ENCODE results near the gene NYAP1. TPM values are rescaled to one million over a fixed set of nuclear protein-coding genes. Genes with fewer than 3 reads are reported as not detected.
"Not testable (repeated sequence)": the region's sequence is repeated elsewhere in the genome, so short reads cannot be mapped to it uniquely, and the experiment has no call there.

Gene NYAP1
- total RNA-seq, 2 experiments from 2014 or later: 0.66 to 0.75 TPM

GRCh38 chr7:100439244-100439643 lies 44.5 kb upstream of the NYAP1 start:
- H3K27ac ChIP-seq (ENCODE audit: low read depth in 1 of 2, low read length in 2 of 2); CTCF ChIA-PET; H3K27me3 ChIP-seq (ENCODE audit: control insufficient read depth in 1 of 2, insufficient read depth in 2 of 2, low read length in 2 of 2); H3K4me3 ChIP-seq (ENCODE audit: low read length); H3K9me3 Mint-ChIP-seq; DNase-seq; H3K27ac Mint-ChIP-seq; H3K36me3 ChIP-seq (ENCODE audit: insufficient read depth, low read length); H3K4me3 Mint-ChIP-seq; H3K9me3 ChIP-seq (ENCODE audit: control insufficient read depth in 1 of 2, insufficient read depth in 1 of 2, low read length in 2 of 2); ATAC-seq (ENCODE audit: poor library complexity); H3K27me3 Mint-ChIP-seq: not testable (repeated sequence)
- intact Hi-C loops (cut with DNase I, micrococcal nuclease): loop anchor here in 1 of 2 experiments (5.0 to 10.0 kb wide), 2 partner anchors 233 to 816 kb away; partner anchors contain the start of gene GNB2
- POLR2A ChIA-PET: interaction anchor here (1.5 to 6.0 kb wide), 2 partner anchors 10 to 147 kb away, joined by 4 to 84 read pairs; partner anchors contain the start of genes FBXO24, LRCH4, MEPCE and ZCWPW1
- H3K4me1 ChIP-seq (ENCODE audit: insufficient read depth, low read length): peaks cover 24% of the 10 kb centered on the region
- H3K4me1 Mint-ChIP-seq (ENCODE audit: low read depth): peaks cover 19% of the 10 kb centered on the region
- H3K36me3 Mint-ChIP-seq (ENCODE audit: low read depth): peaks cover 19% of the 10 kb centered on the region

DNA sequence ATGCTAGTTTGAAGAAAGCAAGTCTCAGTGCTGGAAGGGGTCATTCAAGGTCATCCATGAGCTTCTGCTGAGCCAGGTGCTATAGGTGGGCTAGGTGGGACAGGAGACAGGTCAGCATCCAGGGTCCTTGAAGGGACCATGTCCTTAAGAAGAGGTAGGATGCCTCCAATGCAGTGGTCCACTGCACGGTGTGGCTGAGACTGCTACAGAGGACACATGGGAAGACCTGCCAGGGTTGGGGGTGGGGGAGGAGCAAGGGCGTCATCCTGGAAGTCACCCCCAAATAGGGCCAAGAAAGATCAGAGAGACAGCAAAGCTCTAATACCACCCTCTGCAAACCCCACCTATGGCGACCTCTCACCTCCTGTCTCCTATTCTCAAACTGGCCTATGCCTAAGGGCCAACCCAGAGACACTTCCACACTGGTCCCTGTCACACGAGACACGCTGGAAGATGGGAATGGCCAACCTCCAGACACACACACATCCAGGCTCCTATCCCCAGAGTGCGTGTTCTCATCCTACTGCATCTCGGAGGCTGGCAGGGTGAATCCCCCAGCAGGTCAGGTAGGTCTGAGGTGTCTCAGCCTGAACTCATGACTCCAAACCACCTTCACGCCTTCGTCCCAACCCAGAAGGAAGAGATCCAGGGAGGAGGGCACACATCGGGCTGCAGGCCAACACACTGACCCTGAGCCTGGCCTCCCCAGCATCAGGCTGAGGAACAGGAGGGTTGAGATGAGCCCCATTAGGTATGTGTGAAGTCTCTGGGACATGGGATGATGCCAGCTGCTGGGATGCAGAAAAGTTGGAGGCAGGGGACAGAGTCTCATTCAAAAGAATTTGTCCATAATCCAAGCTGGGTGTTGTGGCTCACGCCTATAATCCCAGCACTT lies 41.8 kb upstream of the NYAP1 start:
- Histone ChIP-seq H3K36me3 (ENCODE audit: insufficient read depth, low read length) (no peaks in the 10 kb centered on the region), H3K4me3 (ENCODE audit: low read length) (no peak overlapping the region), H3K27me3 (ENCODE audit: control insufficient read depth in 1 of 2, insufficient read depth in 2 of 2, low read length in 2 of 2) (no peaks in the 10 kb centered on the region), H3K9me3 (ENCODE audit: control insufficient read depth in 1 of 2, insufficient read depth in 1 of 2, low read length in 2 of 2) (no peaks in the 10 kb centered on the region), H3K4me1 (ENCODE audit: insufficient read depth, low read length) (peaks cover 21% of the 10 kb centered on the region), H3K27ac (ENCODE audit: low read depth in 1 of 2, low read length in 2 of 2) (no peak overlapping the region)
- peaks cover 6% of the 10 kb centered on the region for H3K4me1 Mint-ChIP-seq (ENCODE audit: low read depth)
- ATAC-seq (ENCODE audit: poor library complexity) (no peak), DNase-seq (peak in 1 of 14 experiments; percentile 27)
- intact Hi-C loops (cut with DNase I, micrococcal nuclease): no loop called here
- no peak overlapping the region for H3K27ac Mint-ChIP-seq
- no peaks in the 10 kb centered on the region for H3K27me3 Mint-ChIP-seq
- H3K36me3 Mint-ChIP-seq (ENCODE audit: low read depth): no peaks in the 10 kb centered on the region
- H3K9me3 Mint-ChIP-seq: no peaks in the 10 kb centered on the region
- no peak for TF ChIP-seq CTCF (IDR thresholded peaks at IDR 0.05)
- H3K4me3 Mint-ChIP-seq: no peak overlapping the region
- ChIA-PET POLR2A (interaction anchor here (1.2 to 6.0 kb wide), 2 partner anchors 12 to 143 kb away, joined by 3 to 84 read pairs; partner anchors contain the start of genes MEPCE and ZCWPW1), CTCF (no interaction called here)

DNA sequence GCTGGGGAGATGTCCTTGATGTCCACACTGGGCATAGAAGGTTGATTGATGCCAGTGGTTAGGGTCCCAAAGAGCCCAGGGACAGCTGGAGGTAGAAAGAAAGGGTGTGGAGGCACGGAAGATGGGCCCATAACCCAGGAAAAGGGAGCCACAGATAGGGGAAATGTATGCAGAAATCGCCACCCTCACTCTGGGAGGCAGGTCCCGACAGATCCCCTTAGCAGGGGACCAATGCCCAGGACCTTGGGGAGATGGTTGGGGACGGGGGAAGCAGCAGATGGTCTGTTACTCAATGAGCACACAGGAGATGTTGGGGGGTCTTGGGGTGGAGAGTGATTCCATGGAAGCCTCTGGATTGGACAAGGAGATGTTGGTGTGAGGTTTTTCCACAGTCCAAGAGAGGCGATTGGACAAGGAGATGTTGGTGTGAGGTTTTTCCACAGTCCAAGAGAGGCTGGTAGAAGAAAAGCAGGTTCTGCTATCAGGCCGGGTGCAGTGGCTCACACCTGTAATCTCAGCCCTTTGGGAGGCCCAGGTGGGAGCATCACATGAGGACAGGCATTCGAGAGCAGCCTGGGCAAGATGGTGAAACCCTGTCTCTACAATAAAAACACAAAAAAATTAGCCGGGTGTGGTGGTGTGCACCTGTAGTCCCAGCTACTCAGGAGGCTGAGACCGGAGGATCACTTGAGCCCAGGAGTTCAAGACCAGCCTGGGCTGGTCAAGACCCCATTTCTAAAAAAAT lies 40.5 kb upstream of the NYAP1 start:
- intact Hi-C loops (cut with DNase I, micrococcal nuclease): no loop called here
- Mint-ChIP-seq H3K27ac (no peak overlapping the region), H3K4me1 (ENCODE audit: low read depth) (peaks cover 6% of the 10 kb centered on the region), H3K9me3 (no peaks in the 10 kb centered on the region), H3K4me3 (no peak overlapping the region), H3K36me3 (ENCODE audit: low read depth) (no peaks in the 10 kb centered on the region), H3K27me3 (no peaks in the 10 kb centered on the region)
- ChIA-PET CTCF (interaction anchor here (0.5 kb wide), 1 partner anchor 117 kb away, joined by 4 read pairs; no protein-coding TSS in a partner anchor), POLR2A (interaction anchor here (0.7 to 2.8 kb wide), 2 partner anchors 15 to 105 kb away, joined by 3 to 10 read pairs; partner anchors contain the start of gene ZCWPW1)
- no peak for ATAC-seq (ENCODE audit: poor library complexity)
- Histone ChIP-seq H3K9me3 (ENCODE audit: control insufficient read depth in 1 of 2, insufficient read depth in 1 of 2, low read length in 2 of 2) (no peaks in the 10 kb centered on the region), H3K4me3 (ENCODE audit: low read length) (no peak overlapping the region), H3K27me3 (ENCODE audit: control insufficient read depth in 1 of 2, insufficient read depth in 2 of 2, low read length in 2 of 2) (no peaks in the 10 kb centered on the region), H3K27ac (ENCODE audit: low read depth in 1 of 2, low read length in 2 of 2) (no peak overlapping the region), H3K4me1 (ENCODE audit: insufficient read depth, low read length) (peaks cover 16% of the 10 kb centered on the region), H3K36me3 (ENCODE audit: insufficient read depth, low read length) (no peaks in the 10 kb centered on the region)
- DNase-seq: peak in 1 of 14 experiments; percentile 23
- no peak for TF ChIP-seq CTCF (IDR thresholded peaks at IDR 0.05)

Data from CD4-positive, alpha-beta T cell (primary cell).